Lower leg skin (tissue), 4 donors: Measurements from ENCODE around the gene USP51. TPM values are rescaled to one million over a fixed set of nuclear protein-coding genes. Genes with fewer than 3 reads are reported as not detected.
"Not testable (repeated sequence)": the region's sequence is repeated elsewhere in the genome, so short reads cannot be mapped to it uniquely, and the experiment has no call there.

Experiments
- DNase-seq, 2 donors: peaks; one replicate each; pipeline ENCODE4 v3.0.0-alpha.2; 2019; ENCODE audit warnings: low spot score in 2 of 2
- H3K4me3 ChIP-seq: fragments of 200-600 bp; sonication (generic); 2 replicates; pipeline ENCODE4 v1.5.1; 2017; ENCODE audit warnings: mild to moderate bottlenecking, low read depth; ENCODE audit not compliant: poor library complexity, severe bottlenecking
- POLR2A ChIP-seq, 2 donors: fragments of 450-650 bp; IDR thresholded peaks; one replicate each; pipeline ENCODE4 v1.6.1; 2016 to 2017; ENCODE audit warnings: antibody characterized with exemption in 2 of 2, mild to moderate bottlenecking in 1 of 2, moderate library complexity in 1 of 2
- WGBS, 2 donors: methylation state at CpG; one replicate each; pipeline ENCODE4 v1.1.5; 2018; 5-methylcytosine and 5-hydroxymethylcytosine counted together
- intact Hi-C: fragments of 100-400 bp; cut with DNase I; formaldehyde crosslinking; loops from one replicate; pipeline ENCODE4 v1.15.0; 2023; ENCODE audit warnings: low total_unique reads
- microRNA-seq, 2 donors: library from miRNA; unstranded; fragments of <30 nt; microRNA quantifications; one replicate each; pipeline ENCODE4, GENCODE V29; 2016; ENCODE audit warnings: borderline replicate concordance in 2 of 2, borderline number of aligned reads in 1 of 2
- total RNA-seq, 4 donors: library from RNA; depleted of rRNA; stranded (reverse); fragments of >200 nt; gene quantifications; one replicate each; pipeline ENCODE4 v1.1.0, GENCODE V29; 2016
- TF ChIP-seq, protein P1 (sequence below), 3 donors: fragments of 450-650 bp; IDR thresholded peaks; one replicate each; pipeline ENCODE4 v1.5.1; 2016; ENCODE audit warnings: antibody characterized with exemption in 3 of 3, mild to moderate bottlenecking in 3 of 3, moderate library complexity in 2 of 3

The USP51 gene
- total RNA-seq, 4 donors from 2014 or later = 0.08 to 1.1 (median 0.45) TPM

- WGBS, 2 donors = 0 to 42% methylated on average over 5 to 9 of the region's 9 CpGs
- TF ChIP-seq, protein P1, sequence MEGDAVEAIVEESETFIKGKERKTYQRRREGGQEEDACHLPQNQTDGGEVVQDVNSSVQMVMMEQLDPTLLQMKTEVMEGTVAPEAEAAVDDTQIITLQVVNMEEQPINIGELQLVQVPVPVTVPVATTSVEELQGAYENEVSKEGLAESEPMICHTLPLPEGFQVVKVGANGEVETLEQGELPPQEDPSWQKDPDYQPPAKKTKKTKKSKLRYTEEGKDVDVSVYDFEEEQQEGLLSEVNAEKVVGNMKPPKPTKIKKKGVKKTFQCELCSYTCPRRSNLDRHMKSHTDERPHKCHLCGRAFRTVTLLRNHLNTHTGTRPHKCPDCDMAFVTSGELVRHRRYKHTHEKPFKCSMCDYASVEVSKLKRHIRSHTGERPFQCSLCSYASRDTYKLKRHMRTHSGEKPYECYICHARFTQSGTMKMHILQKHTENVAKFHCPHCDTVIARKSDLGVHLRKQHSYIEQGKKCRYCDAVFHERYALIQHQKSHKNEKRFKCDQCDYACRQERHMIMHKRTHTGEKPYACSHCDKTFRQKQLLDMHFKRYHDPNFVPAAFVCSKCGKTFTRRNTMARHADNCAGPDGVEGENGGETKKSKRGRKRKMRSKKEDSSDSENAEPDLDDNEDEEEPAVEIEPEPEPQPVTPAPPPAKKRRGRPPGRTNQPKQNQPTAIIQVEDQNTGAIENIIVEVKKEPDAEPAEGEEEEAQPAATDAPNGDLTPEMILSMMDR (IDR thresholded peaks at IDR 0.05) = no peak
- no peak for TF ChIP-seq POLR2A (IDR thresholded peaks at IDR 0.05)
- intact Hi-C loops = no loop called here
- DNase-seq = no peak
- no peak overlapping the region for H3K4me3 ChIP-seq
Measured at GRCh38 chrX:55452833-55453124, 36.9 kb downstream of the USP51 start.

DNA sequence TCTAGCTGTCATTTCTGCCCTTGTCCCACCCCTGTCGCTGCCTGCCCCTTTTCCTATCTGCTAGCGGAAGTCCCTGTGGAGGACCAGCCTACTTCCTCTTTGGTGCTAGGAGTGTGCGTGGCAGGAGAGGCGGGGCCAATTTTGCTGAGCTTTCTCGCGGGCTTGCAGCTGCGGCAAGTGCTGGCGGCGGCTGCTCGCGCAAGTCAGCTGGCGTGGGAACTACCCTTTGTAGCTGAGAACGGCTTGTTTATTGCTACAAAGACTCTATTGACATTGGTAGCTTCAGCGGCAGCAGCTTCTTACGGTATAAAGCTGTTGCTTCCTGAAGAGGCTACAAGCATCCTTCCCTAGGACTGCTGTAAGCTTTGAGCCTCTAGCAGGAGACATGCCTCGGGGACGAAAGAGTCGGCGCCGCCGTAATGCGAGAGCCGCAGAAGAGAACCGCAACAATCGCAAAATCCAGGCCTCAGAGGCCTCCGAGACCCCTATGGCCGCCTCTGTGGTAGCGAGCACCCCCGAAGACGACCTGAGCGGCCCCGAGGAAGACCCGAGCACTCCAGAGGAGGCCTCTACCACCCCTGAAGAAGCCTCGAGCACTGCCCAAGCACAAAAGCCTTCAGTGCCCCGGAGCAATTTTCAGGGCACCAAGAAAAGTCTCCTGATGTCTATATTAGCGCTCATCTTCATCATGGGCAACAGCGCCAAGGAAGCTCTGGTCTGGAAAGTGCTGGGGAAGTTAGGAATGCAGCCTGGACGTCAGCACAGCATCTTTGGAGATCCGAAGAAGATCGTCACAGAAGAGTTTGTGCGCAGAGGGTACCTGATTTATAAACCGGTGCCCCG, 37.4 kb downstream of the USP51 start, which contains the start of gene MAGEH1:
Gene MAGEH1 (plus strand): TSS at position 138 of the 843 bp plus-strand sequence. CDS start 248 bp downstream, at position 386.
- DNase-seq = peak; percentile 72 to 94
- TF ChIP-seq, protein P1 (IDR thresholded peaks at IDR 0.05) = no peak
- TF ChIP-seq POLR2A (IDR thresholded peaks at IDR 0.05) = no peak
- 2 to 53% methylated on average over 8 to 42 of the region's 43 CpGs for whole genome bisulfite sequencing, 2 donors
- peak within 1 kb of the TSS; percentile 36 for H3K4me3 ChIP-seq
- intact Hi-C loops = no loop called here

- DNase-seq = peak in 1 of 2 donors; percentile 84
- TF ChIP-seq, protein P1 (IDR thresholded peaks at IDR 0.05) = no peak
- TF ChIP-seq POLR2A (IDR thresholded peaks at IDR 0.05) = no peak
- H3K4me3 ChIP-seq = peak overlapping the region; percentile 36
Measured at GRCh38 chrX:55451626-55451989, 38.0 kb downstream of the USP51 start.

GRCh38 chrX:55451141-55451540, 38.5 kb downstream of the USP51 start:
- 35 to 59% methylated on average over 2 of the region's 2 CpGs for WGBS, 2 donors
- DNase-seq = no peak
- intact Hi-C loops = no loop called here
- TF ChIP-seq POLR2A (IDR thresholded peaks at IDR 0.05) = no peak
- TF ChIP-seq, protein P1 (IDR thresholded peaks at IDR 0.05) = no peak
- no peak overlapping the region for H3K4me3 ChIP-seq

More at GRCh38 chrX:55451626-55451989, 38.0 kb downstream of the USP51 start:
- 1 to 47% methylated on average over 10 to 11 of the region's 11 CpGs for WGBS, 2 donors
- intact Hi-C loops = no loop called here

DNA sequence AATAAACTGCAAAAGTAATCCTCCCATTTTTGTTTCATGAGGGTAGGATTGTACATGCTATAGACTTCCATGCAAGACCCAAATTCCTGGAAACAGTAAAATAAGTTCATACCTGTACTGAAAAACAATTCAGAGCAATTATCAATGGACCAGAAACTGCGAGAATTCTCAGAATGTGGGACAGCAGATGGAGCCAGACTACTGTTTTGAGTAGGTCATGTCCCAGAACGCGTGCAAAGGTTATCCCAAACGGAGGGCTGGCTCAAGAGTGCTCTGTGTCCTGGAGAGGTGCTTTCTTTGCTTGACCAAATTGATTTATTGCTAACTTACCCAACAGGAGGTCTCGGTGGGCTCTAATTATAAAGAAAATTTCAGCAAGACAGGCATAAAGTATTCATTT, 39.4 kb downstream of the USP51 start:
- DNase-seq = no peak
- intact Hi-C loops = no loop called here
- no peak overlapping the region for H3K4me3 ChIP-seq
- 30 to 33% methylated on average over 5 of the region's 5 CpGs for WGBS, 2 donors
- TF ChIP-seq, protein P1 (IDR thresholded peaks at IDR 0.05) = no peak
- no peak for TF ChIP-seq POLR2A (IDR thresholded peaks at IDR 0.05)

- intact Hi-C loops, DNase-seq, H3K4me3 ChIP-seq: not testable (repeated sequence)
- 83 to 86% methylated on average over 5 of the region's 5 CpGs for WGBS, 2 donors
Measured at GRCh38 chrX:55443468-55443867, 46.2 kb downstream of the USP51 start.

Small RNAs within 50 kb of the gene (microRNA-seq; reads per million reads assigned to microRNA genes)
- gene MIR4536-1 (0 reads per million in 2 donors), gene MIR4536-2 (0 reads per million in 2 donors)

Other genes with a start within 250 kb of the USP51 start
- not detected for gene PAGE3, start 224.9 kb downstream of the USP51 start, total RNA-seq
- gene MAGEH1, start 37.7 kb downstream of the USP51 start, total RNA-seq = 10 to 100 TPM; 10.3 to 15.7 (median 11.7) TPM
- gene FOXR2, start 133.6 kb upstream of the USP51 start, total RNA-seq = not detected
- gene RRAGB, start 227.9 kb upstream of the USP51 start, total RNA-seq = 10 to 100 TPM; 11.6 to 20.9 (median 12.1) TPM